GM12865 (cell line): Measurements from ENCODE around the gene MAB21L4.
A peak's percentile ranks its signal among the peaks of the same experiment; 100 is the strongest.
"Not testable (repeated sequence)": the region's sequence is repeated elsewhere in the genome, so short reads cannot be mapped to it uniquely, and the experiment has no call there.

Source experiments
- DNase-seq: peaks from one replicate; pipeline ENCODE4 v3.0.0; 2010; ENCODE audit warnings: low read depth
- H3K4me3 ChIP-seq: 2 replicates; pipeline ENCODE4 v1.5.1; 2011; ENCODE audit warnings: mild to moderate bottlenecking, low read depth, low read length, control low read depth
- CTCF ChIP-seq: IDR thresholded peaks from 2 replicates; pipeline ENCODE4 v1.5.1; 2011; ENCODE audit warnings: low read length, control low read depth, low read depth, inconsistent platforms; ENCODE audit not compliant: insufficient read depth; ENCODE audit errors: missing control alignments

The MAB21L4 gene

GRCh38 chr2:240850026-240850425 is 45.9 kb downstream of the MAB21L4 start:
- DNase-seq: no peak
- no peak for TF ChIP-seq CTCF
- H3K4me3 ChIP-seq: no peak overlapping the region

GRCh38 chr2:240848900-240849680 is 46.9 kb downstream of the MAB21L4 start:
- DNase-seq: no peak
- H3K4me3 ChIP-seq: no peak overlapping the region
- TF ChIP-seq CTCF: no peak

GRCh38 chr2:240847817-240848216 is 48.1 kb downstream of the MAB21L4 start:
- no peak for TF ChIP-seq CTCF
- H3K4me3 ChIP-seq: no peak overlapping the region
- no peak for DNase-seq

DNA sequence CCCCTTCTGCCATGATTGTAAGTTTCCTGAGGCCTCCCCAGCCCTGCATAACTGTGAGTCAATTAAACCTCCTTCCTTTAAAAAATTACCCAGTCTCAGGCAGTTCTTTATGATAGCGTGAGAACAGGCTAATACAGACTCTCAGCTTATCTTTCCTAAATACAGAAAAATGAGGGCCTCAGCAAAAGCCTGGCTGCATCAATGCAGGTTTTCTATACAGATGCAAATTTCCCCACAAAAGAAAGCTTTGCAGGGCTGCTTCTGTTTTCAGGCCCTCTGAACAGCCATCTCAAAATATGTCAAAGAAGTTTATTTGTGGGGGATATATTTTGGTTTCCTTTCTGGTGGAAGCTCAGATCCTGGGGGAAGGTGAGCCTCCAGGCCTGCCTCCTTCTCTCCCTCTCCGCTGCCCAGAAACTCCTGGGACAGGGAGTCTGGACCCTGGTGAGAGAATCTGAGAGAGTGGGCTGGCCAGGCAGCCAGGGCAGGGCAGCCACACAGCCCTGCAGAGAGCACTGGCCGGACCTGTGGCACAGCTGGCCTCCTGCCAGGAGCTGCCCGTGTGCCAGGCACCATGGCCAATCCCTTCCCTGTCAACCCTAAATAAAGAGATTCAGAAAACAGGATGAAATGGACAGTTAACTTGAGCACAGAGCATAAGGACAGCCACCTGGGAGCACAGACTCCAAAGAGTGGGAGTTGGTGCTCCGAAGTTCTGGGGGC is 48.9 kb downstream of the MAB21L4 start:
- H3K4me3 ChIP-seq: no peak overlapping the region
- no peak for DNase-seq

DNA sequence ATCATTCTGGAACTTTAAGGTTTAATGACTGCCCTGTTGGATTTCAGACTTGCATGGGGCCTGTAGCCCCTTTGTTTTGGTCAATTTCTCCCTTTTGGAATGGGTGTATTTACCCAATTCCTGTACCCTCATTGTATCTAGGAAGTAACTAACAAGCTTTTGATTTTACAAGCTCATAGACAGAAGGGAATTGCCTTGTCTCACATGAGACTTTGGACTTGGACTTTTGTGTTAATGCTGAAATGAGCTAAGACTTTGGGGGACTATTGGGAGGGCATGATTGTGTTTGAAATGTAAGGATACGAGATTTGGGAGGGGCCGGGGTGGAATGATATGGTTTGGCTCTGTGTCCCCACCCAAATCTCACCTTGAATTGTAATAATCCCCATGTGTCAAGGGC is 49.6 kb downstream of the MAB21L4 start:
- not testable (repeated sequence) for DNase-seq, H3K4me3 ChIP-seq

More for the DNA sequence above, 48.9 kb downstream of the MAB21L4 start:
- TF ChIP-seq CTCF: no peak

GRCh38 chr2:240840435-240841060 is 55.4 kb downstream of the MAB21L4 start:
- H3K4me3 ChIP-seq: no peak overlapping the region
- DNase-seq: peak; percentile 32
- peak; percentile 43 for TF ChIP-seq CTCF
